K562 (cell line): Measurements from ENCODE around the gene SAE1. TPM values are rescaled to one million over a fixed set of nuclear protein-coding genes. Genes with fewer than 3 reads are reported as not detected.

Source experiments
- ATF1 ChIP-seq, 2 experiments: fragments of 450-650 bp in 1 of 2; IDR thresholded peaks; 2 replicates each; pipeline ENCODE4 v1.6.1; 2016; ENCODE audit warnings: missing compliant biosample characterization in 1 of 2, missing genetic modification characterization in 1 of 2
- ATF7 ChIP-seq: fragments of 450-650 bp; IDR thresholded peaks from 2 replicates; pipeline ENCODE4 v1.7.1; 2014; ENCODE audit warnings: mild to moderate bottlenecking, moderate library complexity
- CBFA2T3 ChIP-seq: fragments of 450-650 bp; IDR thresholded peaks from 2 replicates; pipeline ENCODE4 v1.6.1; 2017
- CEBPG ChIP-seq, 3 experiments: fragments of 200-800 bp in 1 of 3; sonication (Bioruptor generic) in 1 of 3; sonication (generic) in 1 of 3; formaldehyde crosslinking in 1 of 3; IDR thresholded peaks in 2 of 3; conservative IDR thresholded peaks in 1 of 3; 2 replicates each; pipeline versions ENCODE4 v1.6.1 to v1.8.0; 2016 to 2022; ENCODE audit warnings: missing compliant biosample characterization in 2 of 3, missing genetic modification characterization in 2 of 3, mild to moderate bottlenecking in 1 of 3, missing genetic modification reagents in 1 of 3
- ETV5 ChIP-seq: sonication (generic); formaldehyde crosslinking; IDR thresholded peaks from 2 replicates; pipeline ENCODE4 v1.4.0; 2020; ENCODE audit warnings: low read depth, mild to moderate bottlenecking, missing genetic modification reagents
- KAT2B ChIP-seq: IDR thresholded peaks from one replicate; pipeline ENCODE4 v1.6.1; 2012; ENCODE audit warnings: low read depth, mild to moderate bottlenecking, control low read depth, inconsistent platforms, low read length, moderate library complexity
- KAT8 ChIP-seq: fragments of 450-650 bp; IDR thresholded peaks from 2 replicates; pipeline ENCODE4 v1.6.1; 2016; ENCODE audit warnings: low read depth, mild to moderate bottlenecking
- MTA1 ChIP-seq: fragments of 450-650 bp; IDR thresholded peaks from 2 replicates; pipeline ENCODE4 v1.6.1; 2017; ENCODE audit warnings: borderline replicate concordance
- PTRF ChIP-seq: fragments of 450-650 bp; IDR thresholded peaks from 2 replicates; pipeline ENCODE4 v1.6.1; 2016; ENCODE audit warnings: mild to moderate bottlenecking, missing genetic modification characterization, missing compliant biosample characterization
- SAP30 ChIP-seq: fragments of 200-600 bp; sonication (generic); IDR thresholded peaks from 2 replicates; pipeline ENCODE4 v1.6.1; 2012; ENCODE audit warnings: borderline replicate concordance, low read depth, mild to moderate bottlenecking, moderate library complexity, low read length, control low read depth, inconsistent platforms; ENCODE audit not compliant: insufficient read depth, poor library complexity, severe bottlenecking
- SNAPC5 ChIP-seq: fragments of 250-450 bp; sonication (Bioruptor Pico); IDR thresholded peaks from 2 replicates; pipeline ENCODE4 v1.8.0; 2021; ENCODE audit warnings: moderate library complexity, mild to moderate bottlenecking, inconsistent platforms
- TEAD2 ChIP-seq: fragments of 450-650 bp; IDR thresholded peaks from 2 replicates; pipeline ENCODE4 v1.6.1; 2016; ENCODE audit warnings: missing genetic modification characterization, control low read depth, missing compliant biosample characterization
- TFAP4 ChIP-seq: sonication (generic); formaldehyde crosslinking; IDR thresholded peaks from 2 replicates; pipeline ENCODE4 v1.8.0; 2022; ENCODE audit warnings: missing genetic modification reagents, mild to moderate bottlenecking, moderate library complexity, borderline replicate concordance
- polyA plus RNA-seq, 8 experiments: library from polyadenylated mRNA; depleted of rRNA in 4 of 8; stranded (reverse) in 5 of 8; unstranded in 3 of 8; fragments of >200 nt; fragmentation: Nextera tagmentation in 2 of 8; fragmentation: Illumina TruSeq in 1 of 8; extraction: Ambion mirVana in 2 of 8; extraction: Trizol in 1 of 8; gene quantifications; 2 replicates each; pipeline versions ENCODE4 v1.2.1 to v1.2.3, GENCODE V29; 2011 to 2014; ENCODE audit warnings: inconsistent platforms in 1 of 8, missing spikeins in 1 of 8
- total RNA-seq, 7 experiments: library from RNA; depleted of rRNA in 6 of 7; stranded (reverse); fragments of >200 nt in 6 of 7; fragmentation: Illumina TruSeq in 2 of 7; extraction: Trizol in 2 of 7; gene quantifications; 2 replicates each; pipeline versions ENCODE4 v1.2.1 to v1.2.3, GENCODE V29; 2011 to 2021; ENCODE audit warnings: low replicate concordance in 1 of 7
- TF ChIP-seq, protein P1 (sequence below): sonication (generic); formaldehyde crosslinking; IDR thresholded peaks from 2 replicates; pipeline ENCODE4 v1.8.0; 2023; ENCODE audit warnings: mild to moderate bottlenecking, missing genetic modification reagents
- TF ChIP-seq, protein P2 (sequence below): fragments of 450-650 bp; formaldehyde crosslinking; IDR thresholded peaks from 2 replicates; pipeline ENCODE4 v1.4.0; 2022; ENCODE audit warnings: missing genetic modification characterization
- TF ChIP-seq, protein P3 (sequence below): fragments of 250-450 bp; sonication (Bioruptor Pico); IDR thresholded peaks from 2 replicates; pipeline ENCODE4 v1.5.0; 2021; ENCODE audit warnings: mild to moderate bottlenecking, moderate library complexity

The SAE1 gene
- total and polyA plus RNA-seq, 9 of the 15 experiments (the other 6 are each of a cell fraction or from before 2014, with no cell fraction given) = 82.8 to 299 (median 217) TPM

DNA sequence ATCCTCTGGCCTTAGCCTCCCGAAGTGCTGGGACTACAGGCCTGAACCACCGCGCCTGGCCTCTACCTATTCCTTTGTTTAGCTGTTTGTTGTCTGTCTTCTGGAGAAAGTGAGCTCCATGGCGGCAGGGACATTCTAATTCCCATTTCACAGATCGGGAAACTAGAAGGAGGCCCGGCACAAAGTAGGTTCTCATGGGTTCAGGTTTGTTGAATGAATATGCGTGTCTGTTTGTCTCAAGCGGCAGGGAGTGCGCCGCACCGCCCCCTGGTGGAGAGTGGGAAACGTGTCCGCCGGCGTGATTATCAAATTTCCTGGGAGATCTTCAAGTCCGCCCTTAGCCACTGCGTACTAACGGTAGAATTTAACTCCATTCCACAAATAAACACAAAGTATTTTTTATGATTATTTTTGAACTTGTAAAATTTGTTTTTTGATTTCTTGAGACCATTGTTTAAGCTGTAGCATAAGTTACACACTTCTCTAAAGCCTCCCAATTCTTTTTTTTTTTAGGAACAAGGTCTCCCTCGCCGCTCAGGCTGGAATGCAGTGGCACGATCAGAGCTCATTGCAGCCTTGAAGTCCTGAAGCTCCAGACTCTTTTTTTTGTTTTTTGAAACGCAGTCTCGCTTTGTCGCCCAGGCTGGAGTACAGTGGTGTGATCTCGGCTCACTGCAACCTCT, 116.8 kb downstream of the SAE1 start (continued):
- no peak for TF ChIP-seq KAT8
- TF ChIP-seq ATF7 = 0 out of 2 replicates have a peak, but pooled peaks have one; percentile 50
- TF ChIP-seq SNAPC5 = no peak
- TF ChIP-seq SAP30 = no peak
- TF ChIP-seq TFAP4 = peak; percentile 52; the same call in 1 of the 2 replicates
- TF ChIP-seq TEAD2 (tag) = no peak
- no peak for TF ChIP-seq CEBPG (CRISPR knock-in tag; IDR thresholded peaks at IDR 0.05)
- no peak for TF ChIP-seq CEBPG (tag; conservative IDR thresholded peaks at IDR 0.05 in 1 of 2, IDR thresholded peaks at IDR 0.05 in 1 of 2)
- TF ChIP-seq CBFA2T3 = 0 out of 2 replicates have a peak, but pooled peaks have one; percentile 9
- TF ChIP-seq, protein P1, sequence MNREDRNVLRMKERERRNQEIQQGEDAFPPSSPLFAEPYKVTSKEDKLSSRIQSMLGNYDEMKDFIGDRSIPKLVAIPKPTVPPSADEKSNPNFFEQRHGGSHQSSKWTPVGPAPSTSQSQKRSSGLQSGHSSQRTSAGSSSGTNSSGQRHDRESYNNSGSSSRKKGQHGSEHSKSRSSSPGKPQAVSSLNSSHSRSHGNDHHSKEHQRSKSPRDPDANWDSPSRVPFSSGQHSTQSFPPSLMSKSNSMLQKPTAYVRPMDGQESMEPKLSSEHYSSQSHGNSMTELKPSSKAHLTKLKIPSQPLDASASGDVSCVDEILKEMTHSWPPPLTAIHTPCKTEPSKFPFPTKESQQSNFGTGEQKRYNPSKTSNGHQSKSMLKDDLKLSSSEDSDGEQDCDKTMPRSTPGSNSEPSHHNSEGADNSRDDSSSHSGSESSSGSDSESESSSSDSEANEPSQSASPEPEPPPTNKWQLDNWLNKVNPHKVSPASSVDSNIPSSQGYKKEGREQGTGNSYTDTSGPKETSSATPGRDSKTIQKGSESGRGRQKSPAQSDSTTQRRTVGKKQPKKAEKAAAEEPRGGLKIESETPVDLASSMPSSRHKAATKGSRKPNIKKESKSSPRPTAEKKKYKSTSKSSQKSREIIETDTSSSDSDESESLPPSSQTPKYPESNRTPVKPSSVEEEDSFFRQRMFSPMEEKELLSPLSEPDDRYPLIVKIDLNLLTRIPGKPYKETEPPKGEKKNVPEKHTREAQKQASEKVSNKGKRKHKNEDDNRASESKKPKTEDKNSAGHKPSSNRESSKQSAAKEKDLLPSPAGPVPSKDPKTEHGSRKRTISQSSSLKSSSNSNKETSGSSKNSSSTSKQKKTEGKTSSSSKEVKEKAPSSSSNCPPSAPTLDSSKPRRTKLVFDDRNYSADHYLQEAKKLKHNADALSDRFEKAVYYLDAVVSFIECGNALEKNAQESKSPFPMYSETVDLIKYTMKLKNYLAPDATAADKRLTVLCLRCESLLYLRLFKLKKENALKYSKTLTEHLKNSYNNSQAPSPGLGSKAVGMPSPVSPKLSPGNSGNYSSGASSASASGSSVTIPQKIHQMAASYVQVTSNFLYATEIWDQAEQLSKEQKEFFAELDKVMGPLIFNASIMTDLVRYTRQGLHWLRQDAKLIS (CRISPR knock-in tag) = no peak
- TF ChIP-seq, protein P2, sequence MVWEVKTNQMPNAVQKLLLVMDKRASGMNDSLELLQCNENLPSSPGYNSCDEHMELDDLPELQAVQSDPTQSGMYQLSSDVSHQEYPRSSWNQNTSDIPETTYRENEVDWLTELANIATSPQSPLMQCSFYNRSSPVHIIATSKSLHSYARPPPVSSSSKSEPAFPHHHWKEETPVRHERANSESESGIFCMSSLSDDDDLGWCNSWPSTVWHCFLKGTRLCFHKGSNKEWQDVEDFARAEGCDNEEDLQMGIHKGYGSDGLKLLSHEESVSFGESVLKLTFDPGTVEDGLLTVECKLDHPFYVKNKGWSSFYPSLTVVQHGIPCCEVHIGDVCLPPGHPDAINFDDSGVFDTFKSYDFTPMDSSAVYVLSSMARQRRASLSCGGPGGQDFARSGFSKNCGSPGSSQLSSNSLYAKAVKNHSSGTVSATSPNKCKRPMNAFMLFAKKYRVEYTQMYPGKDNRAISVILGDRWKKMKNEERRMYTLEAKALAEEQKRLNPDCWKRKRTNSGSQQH = peak; percentile 65; the same call in 1 of the 2 replicates
- TF ChIP-seq ETV5 (CRISPR knock-in tag) = 0 out of 2 replicates have a peak, but pooled peaks have one; percentile 55
- TF ChIP-seq KAT2B = no peak
- TF ChIP-seq, protein P3, sequence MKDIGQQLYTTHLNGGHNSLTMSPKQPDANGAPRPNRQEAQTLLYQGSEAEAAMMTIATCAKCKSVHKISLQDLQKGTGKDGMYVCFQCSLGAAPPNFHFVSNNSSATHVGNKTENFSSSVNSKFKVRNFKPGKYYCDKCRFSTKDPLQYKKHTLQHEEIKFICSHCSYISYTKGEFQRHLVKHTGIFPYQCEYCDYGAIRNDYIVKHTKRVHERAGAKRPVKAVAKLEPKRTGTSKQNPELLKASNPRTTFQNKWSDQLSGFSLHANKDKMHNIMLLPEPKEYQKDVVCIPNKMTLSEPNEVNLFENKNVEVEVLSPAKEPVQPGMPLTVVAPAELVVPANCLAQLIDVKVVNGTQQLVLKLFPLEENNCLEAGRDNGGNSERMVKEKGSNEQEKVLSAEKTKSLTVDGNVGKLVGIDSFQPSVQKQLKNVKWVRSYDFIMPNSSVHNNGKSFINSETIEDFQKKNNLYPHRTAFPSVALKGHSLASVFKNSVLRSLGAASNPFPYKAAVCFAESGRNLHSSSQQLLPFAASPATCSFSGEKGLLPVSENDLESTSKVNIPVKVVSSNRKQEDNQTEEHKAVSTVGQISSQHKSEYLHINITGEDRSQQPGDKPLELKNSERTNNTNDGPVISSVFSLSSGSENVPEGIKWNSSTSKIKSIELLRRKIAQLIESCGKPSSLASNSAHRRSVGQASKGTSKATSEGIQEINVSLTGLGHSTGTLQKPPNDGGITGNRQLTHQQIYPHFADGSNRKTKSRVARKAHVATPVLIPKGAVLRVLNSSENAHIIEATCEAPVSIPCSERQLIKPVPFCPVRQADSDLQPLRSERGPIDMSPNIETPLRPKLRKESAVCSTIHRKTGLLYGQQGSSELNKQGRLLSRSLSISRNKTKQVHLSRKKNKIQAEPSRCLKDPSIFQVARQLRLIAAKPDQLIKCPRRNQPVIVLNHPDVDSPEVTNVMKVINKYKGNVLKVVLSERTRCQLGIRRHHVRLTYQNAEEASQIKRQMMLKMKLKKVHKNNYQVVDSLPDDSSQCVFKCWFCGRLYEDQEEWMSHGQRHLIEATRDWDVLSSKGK (CRISPR knock-in tag) = no peak
- TF ChIP-seq PTRF = no peak
- 0 out of 2 replicates have a peak, but pooled peaks have one; percentile 59 for TF ChIP-seq MTA1
- no peak for TF ChIP-seq ATF1 (CRISPR knock-in tag; IDR thresholded peaks at IDR 0.05)
- peak; percentile 54; the same call in 1 of the 2 replicates for TF ChIP-seq ATF1 (tag; IDR thresholded peaks at IDR 0.05)
